HUDEP-2 (cell line): Measurements from ENCODE around the gene JPH3.

Source experiments
- DNase-seq, 76 experiments: peaks; one replicate each; lab custom pipeline; 2025; ENCODE audit not compliant: unreplicated experiment in 76 of 76; lab: John Stamatoyannopoulos, UW

Gene JPH3

DNA sequence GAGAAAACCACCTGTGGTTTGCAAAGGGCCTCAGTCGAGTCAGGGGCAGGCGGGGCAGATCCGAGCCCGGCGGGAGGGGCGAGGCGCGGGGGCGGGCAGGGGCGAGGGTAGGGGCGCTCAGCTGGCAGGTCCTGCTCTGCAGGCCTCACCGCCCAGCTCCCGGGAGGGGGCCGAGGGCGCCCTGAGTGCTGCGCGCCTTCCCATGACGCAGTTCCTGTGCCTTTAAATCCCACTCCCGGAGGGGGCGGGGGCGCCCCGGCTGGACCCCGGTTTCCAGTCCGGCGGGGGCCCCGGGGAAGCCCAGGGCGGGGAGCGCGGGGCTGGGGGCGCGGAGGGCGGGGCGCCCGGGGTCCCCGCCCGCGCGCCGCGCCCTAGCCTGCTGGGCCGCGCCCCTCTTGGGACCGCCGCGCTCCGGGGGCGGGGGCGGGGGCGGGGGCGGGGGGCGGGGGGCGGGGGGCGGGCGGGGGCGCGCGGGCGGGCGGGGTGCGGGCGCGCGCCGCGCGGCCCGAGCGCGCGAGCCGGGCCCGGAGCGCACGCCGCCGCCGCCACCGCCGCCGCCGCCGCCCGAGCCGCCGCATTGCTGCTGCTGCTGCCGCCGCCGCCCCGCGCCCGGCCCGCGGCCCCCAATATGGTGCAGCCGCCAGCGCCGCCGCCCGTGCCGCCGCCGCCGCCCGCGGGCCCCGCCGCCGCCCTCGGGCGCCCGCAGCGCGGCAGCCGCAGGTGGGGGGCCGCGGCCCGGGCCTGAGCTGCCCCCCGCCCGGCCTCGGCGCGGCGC lies at the start of gene JPH3:
Gene JPH3 (plus strand): TSS at position 508 of the 775 bp plus-strand sequence. CDS start 639 bp downstream, outside the sequence.
- no peak for DNase-seq

- DNase-seq, result no peak
These were observed 49.3 kb upstream of the JPH3 start for GRCh38 chr16:87552772-87553573.

GRCh38 chr16:87554754-87555427 lies 47.4 kb upstream of the JPH3 start:
- no peak for DNase-seq

GRCh38 chr16:87555647-87556046 lies 46.7 kb upstream of the JPH3 start:
- no peak for DNase-seq

GRCh38 chr16:87556941-87557459 lies 45.3 kb upstream of the JPH3 start:
- no peak for DNase-seq

- no peak for DNase-seq
These were observed 43.6 kb upstream of the JPH3 start for GRCh38 chr16:87558682-87559081.

DNA sequence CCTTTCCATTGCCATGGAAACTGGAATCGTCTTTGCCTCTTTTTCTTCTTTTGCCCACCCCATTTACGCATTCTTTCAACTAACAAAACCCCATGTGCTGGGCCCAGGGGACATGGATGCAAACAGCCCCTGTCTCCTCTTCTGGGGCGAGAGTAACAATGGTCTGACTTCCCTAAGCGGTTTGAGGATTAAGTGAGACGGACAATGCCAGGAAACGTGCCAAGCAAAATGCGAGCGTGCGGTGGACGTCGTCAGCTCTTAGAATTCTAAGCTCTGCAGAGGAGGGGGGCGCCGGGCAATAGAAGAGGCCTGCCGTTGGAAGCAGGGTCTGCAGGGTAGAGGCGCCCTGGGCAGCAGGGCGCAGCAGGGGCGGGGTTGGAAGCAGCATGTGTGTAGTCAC lies 42.4 kb upstream of the JPH3 start:
- no peak for DNase-seq

- peak in 31 of 76 experiments; percentile 5 to 41 (median 15) for DNase-seq
These were observed 41.7 kb upstream of the JPH3 start for GRCh38 chr16:87560428-87561199.

DNA sequence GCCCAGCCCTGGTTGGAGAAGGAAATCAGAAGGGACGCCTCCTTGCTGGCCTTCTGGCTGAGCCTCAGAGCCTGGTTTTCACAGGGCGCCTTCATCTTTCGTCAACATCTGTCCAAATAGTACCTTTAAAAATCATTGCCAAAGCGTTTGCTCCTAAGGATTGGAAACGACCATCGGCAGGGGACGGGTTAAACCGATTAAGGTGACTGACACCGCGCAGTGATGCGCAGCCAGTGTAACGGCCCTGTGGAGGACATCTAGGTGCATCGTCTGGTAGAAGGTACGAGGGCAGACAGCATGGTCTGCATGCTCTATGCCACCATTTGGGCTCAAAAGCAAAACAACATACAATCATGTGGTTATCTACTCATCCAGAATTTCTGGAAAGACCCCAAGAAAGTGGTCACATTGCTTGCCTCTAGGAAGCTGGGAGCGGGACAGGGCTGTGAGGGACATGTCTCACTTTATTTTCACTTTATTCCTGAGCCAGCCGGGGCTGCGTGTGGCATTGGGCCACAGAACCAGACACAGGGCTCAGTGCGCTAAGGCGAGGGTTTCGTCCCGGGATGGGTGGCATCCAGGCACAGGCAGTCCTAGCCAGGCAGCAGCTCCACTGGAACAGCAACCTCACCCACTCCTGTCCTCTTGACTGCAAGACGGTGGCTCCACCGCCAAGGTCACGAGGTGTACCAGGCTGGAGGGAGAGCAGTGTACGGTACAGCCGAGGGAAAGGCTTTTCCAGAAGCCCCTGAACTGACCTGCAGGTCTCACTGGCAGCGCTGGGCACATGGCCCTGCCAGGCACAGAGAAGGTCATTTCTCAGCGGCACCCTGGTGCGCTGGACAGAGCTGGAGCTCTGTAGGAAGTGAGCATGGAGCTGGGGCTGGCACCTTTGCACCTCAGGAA lies 40.9 kb upstream of the JPH3 start:
- no peak for DNase-seq

DNA sequence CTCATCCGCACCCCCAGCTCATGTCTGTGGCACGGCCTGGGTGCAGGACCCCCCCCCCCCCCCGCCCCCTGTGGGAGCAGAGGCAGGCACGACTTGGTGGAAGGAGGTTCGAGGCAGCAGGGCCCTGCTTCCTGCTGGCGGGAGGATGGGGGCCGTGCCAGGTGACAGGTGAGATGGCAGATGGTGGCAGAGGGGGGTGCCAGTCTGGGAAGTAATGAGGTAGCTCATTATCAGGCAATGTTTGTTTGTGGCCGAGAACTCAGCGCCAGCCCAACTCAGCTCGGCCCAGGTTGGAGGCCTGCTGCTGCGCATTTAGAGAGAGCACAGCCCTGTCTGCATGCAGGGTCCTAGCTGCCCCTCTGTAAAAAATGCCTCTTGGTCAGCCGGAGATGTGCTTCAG lies 40.1 kb upstream of the JPH3 start:
- DNase-seq, result no peak

- no peak for DNase-seq
These were observed 39.3 kb upstream of the JPH3 start for GRCh38 chr16:87563022-87563421.

- no peak for DNase-seq
These were observed 38.4 kb upstream of the JPH3 start for GRCh38 chr16:87563714-87564523.

GRCh38 chr16:87564524-87564778 lies 37.9 kb upstream of the JPH3 start:
- no peak for DNase-seq

DNA sequence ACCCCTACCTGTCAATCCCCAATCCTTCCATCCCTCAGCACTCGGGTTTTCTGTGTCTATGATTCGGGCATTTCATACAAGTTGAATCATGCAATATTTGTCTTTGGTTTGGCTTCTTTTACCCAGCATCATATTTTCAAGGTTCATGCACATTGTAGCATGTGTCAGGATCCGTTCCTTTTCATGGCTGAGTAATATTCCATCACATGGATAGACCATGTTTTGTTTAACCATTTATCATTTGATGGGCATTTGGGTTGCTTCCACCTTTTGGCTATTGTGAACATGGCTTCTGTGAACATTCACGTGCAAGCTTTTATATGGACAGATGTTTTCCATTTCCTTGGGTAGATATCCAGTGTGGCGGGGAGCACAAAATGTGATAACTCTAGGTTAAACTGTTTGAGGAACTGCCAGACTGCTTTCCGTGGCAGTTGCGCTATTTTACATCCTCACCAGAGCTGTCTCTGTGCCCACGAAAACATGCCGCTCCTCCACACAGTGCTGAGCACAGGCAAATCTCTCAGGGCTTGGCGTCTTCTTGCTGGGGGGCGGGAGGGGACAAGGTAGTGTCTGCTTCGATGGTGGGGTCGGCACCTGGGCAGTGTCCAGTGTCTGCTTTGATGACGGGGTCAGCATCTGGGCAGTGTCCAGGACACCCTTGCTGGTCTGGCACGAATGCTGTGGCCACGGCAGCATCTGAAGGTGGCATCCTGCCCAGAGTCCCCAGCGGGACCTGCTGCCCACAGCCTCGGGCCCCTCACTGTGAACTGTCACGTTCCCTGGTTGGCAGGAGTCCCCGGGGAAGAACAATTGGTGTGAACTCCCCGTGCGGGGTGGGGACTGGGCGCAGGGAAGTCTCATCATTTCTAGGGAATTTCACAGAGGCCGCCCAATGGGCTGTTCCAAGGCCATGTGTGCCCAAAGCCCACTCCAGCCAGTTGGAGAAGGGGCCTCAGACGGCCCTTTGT lies 32.4 kb upstream of the JPH3 start:
- no peak for DNase-seq

- no peak for DNase-seq
These were observed 31.8 kb upstream of the JPH3 start for GRCh38 chr16:87570572-87570937.

GRCh38 chr16:87570938-87571867 lies 31.1 kb upstream of the JPH3 start:
- peak in 4 of 76 experiments; percentile 2 to 14 (median 7) for DNase-seq

DNA sequence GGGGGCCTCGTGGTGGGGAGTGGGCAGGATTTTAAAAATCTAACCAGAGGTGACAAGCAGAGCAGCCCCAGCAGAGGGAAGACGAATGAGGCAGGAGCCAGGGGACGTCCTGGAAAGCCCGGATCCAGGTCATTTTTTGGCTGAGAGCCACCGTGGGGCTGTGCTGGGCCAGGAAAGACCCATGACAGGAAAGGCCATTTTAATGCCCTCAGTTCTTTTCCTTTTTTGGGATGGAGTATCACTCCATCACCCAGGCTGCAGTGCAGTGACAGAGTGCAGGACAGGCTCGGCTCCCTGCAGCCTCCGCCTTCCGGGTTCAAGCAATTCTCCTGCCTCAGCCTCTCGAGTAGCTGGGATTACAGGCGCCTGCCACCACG lies 30.5 kb upstream of the JPH3 start:
- no peak for DNase-seq
